GM21360 (cell line): ENCODE data around the gene TARS3.
"Not testable (repeated sequence)": the region's sequence is repeated elsewhere in the genome, so short reads cannot be mapped to it uniquely, and the experiment has no call there.

ENCODE experiments used
- ATAC-seq: cut with Tn5 transposase; IDR thresholded peaks from one replicate; pipeline ENCODE4 v1.9.1; 2021; ENCODE audit warnings: mild to moderate bottlenecking, moderate library complexity; ENCODE audit not compliant: unreplicated experiment

Gene TARS3

GRCh38 chr15:101657171-101657570 is 67.1 kb downstream of the TARS3 start:
- no peak for ATAC-seq

GRCh38 chr15:101654624-101655337 is 69.5 kb downstream of the TARS3 start:
- ATAC-seq, result not testable (repeated sequence)

GRCh38 chr15:101654171-101654570 is 70.1 kb downstream of the TARS3 start:
- ATAC-seq, result no peak

- no peak for ATAC-seq
Measured at GRCh38 chr15:101652786-101653430, 71.4 kb downstream of the TARS3 start.

- ATAC-seq, result peak; percentile 85
Measured at GRCh38 chr15:101652098-101652785, 72.0 kb downstream of the TARS3 start, which contains the start of gene TM2D3. Gene TM2D3 (minus strand): TSS chr15:101652381. CDS start chr15:101652361, 20 bp downstream.

- peak; percentile 47 for ATAC-seq
Measured at GRCh38 chr15:101651554-101652097, 72.6 kb downstream of the TARS3 start.

GRCh38 chr15:101650145-101650544 is 74.1 kb downstream of the TARS3 start:
- no peak for ATAC-seq

GRCh38 chr15:101648356-101648755 is 75.9 kb downstream of the TARS3 start:
- no peak for ATAC-seq

- ATAC-seq, result no peak
Measured at GRCh38 chr15:101647251-101647650, 77.0 kb downstream of the TARS3 start.

- ATAC-seq, result no peak
Measured at GRCh38 chr15:101646672-101647071, 77.6 kb downstream of the TARS3 start.

GRCh38 chr15:101642361-101642760 is 81.9 kb downstream of the TARS3 start:
- ATAC-seq, result no peak

- no peak for ATAC-seq
Measured at GRCh38 chr15:101641894-101642293, 82.4 kb downstream of the TARS3 start.

- ATAC-seq, result peak; percentile 50
Measured at GRCh38 chr15:101641129-101641764, 83.0 kb downstream of the TARS3 start.

- no peak for ATAC-seq
Measured at GRCh38 chr15:101639667-101640066, 84.6 kb downstream of the TARS3 start.

GRCh38 chr15:101637919-101638318 is 86.4 kb downstream of the TARS3 start:
- no peak for ATAC-seq

- no peak for ATAC-seq
Measured at GRCh38 chr15:101637516-101637915, 86.8 kb downstream of the TARS3 start.

GRCh38 chr15:101637038-101637437 is 87.2 kb downstream of the TARS3 start:
- ATAC-seq, result no peak

GRCh38 chr15:101635944-101636727 is 88.1 kb downstream of the TARS3 start:
- no peak for ATAC-seq

GRCh38 chr15:101633356-101633755 is 90.9 kb downstream of the TARS3 start:
- ATAC-seq, result no peak

GRCh38 chr15:101626729-101627128 is 97.5 kb downstream of the TARS3 start:
- ATAC-seq, result not testable (repeated sequence)
